Keratinocyte (primary cell): ENCODE data around the gene POLH. TPM values are rescaled to one million over a fixed set of nuclear protein-coding genes. Genes with fewer than 3 reads are reported as not detected.

ENCODE experiments used
- DNase-seq: peaks from one replicate; pipeline ENCODE4 v3.0.0-alpha.2; 2011; ENCODE audit warnings: low read depth, missing footprints, low spot score
- FAIRE-seq: peaks from 2 replicates; lab custom pipeline; 2011; peaks lifted over from hg19 to GRCh38; lab: Jason Lieb, UNC
- H2AFZ ChIP-seq: 2 replicates; pipeline ENCODE4 v1.6.0; 2012; ENCODE audit warnings: low read length, control low read depth, inconsistent platforms; ENCODE audit not compliant: control insufficient read depth
- H3K27ac ChIP-seq: 2 replicates; pipeline ENCODE4 v1.5.1; 2011; ENCODE audit warnings: low read length; ENCODE audit not compliant: control insufficient read depth, insufficient read depth
- H3K27me3 ChIP-seq: 3 replicates; pipeline ENCODE4 v1.6.0; 2011; ENCODE audit warnings: low read length; ENCODE audit not compliant: control insufficient read depth, insufficient read depth; ENCODE audit errors: extremely low read depth
- H3K36me3 ChIP-seq, 2 experiments: 2 replicates in 1 of 2; 3 replicates in 1 of 2; pipeline ENCODE4 v1.5.1; 2011; ENCODE audit warnings: low read length in 2 of 2, mild to moderate bottlenecking in 1 of 2; ENCODE audit not compliant: control insufficient read depth in 2 of 2, insufficient read depth in 2 of 2; ENCODE audit errors: extremely low read depth in 1 of 2
- H3K4me1 ChIP-seq: 3 replicates; pipeline ENCODE4 v1.5.1; 2011; ENCODE audit warnings: low read length; ENCODE audit not compliant: control insufficient read depth, insufficient read depth; ENCODE audit errors: extremely low read depth
- H3K4me2 ChIP-seq: 3 replicates; pipeline ENCODE4 v1.6.0; 2011; ENCODE audit warnings: low read depth, low read length; ENCODE audit not compliant: control insufficient read depth, insufficient read depth; ENCODE audit errors: extremely low read depth
- H3K4me3 ChIP-seq, 3 experiments: fragments of 200-600 bp in 1 of 3; sonication (generic) in 1 of 3; 2 replicates in 2 of 3; 3 replicates in 1 of 3; pipeline ENCODE4 v1.5.1; 2011 to 2016; ENCODE audit warnings: low read length in 3 of 3, mild to moderate bottlenecking in 3 of 3, control low read depth in 2 of 3, inconsistent platforms in 1 of 3, low read depth in 1 of 3, mixed read lengths in 1 of 3, mixed run types in 1 of 3, moderate library complexity in 1 of 3; ENCODE audit not compliant: control insufficient read depth in 2 of 3, insufficient read depth in 2 of 3; ENCODE audit errors: extremely low read depth in 1 of 3
- H3K79me2 ChIP-seq: 2 replicates; pipeline ENCODE4 v1.6.0; 2012; ENCODE audit warnings: low read length; ENCODE audit not compliant: control insufficient read depth, insufficient read depth
- H3K9ac ChIP-seq: 3 replicates; pipeline ENCODE4 v1.6.0; 2011; ENCODE audit warnings: low read length; ENCODE audit not compliant: control insufficient read depth, insufficient read depth; ENCODE audit errors: extremely low read depth
- H3K9me1 ChIP-seq: 3 replicates; pipeline ENCODE4 v1.6.0; 2011; ENCODE audit warnings: low read length; ENCODE audit not compliant: control insufficient read depth, insufficient read depth; ENCODE audit errors: extremely low read depth
- H3K9me3 ChIP-seq: 2 replicates; pipeline ENCODE4 v1.5.1; 2012; ENCODE audit warnings: low read depth, low read length; ENCODE audit not compliant: control insufficient read depth
- H4K20me1 ChIP-seq: 3 replicates; pipeline ENCODE4 v1.6.0; 2011; ENCODE audit warnings: low read length; ENCODE audit not compliant: control insufficient read depth, insufficient read depth; ENCODE audit errors: extremely low read depth
- CTCF ChIP-seq, 3 experiments: IDR thresholded peaks in 1 of 3; conservative IDR thresholded peaks in 1 of 3; optimal IDR thresholded peaks in 1 of 3; 2 replicates in 2 of 3; 3 replicates in 1 of 3; pipeline versions ENCODE3 to v1.5.1; 2011; ENCODE audit warnings: low read length in 3 of 3, mild to moderate bottlenecking in 3 of 3, moderate library complexity in 2 of 3, control low read depth in 1 of 3, inconsistent platforms in 1 of 3; ENCODE audit not compliant: insufficient read depth in 2 of 3; ENCODE audit errors: extremely low read depth in 1 of 3
- EZH2 ChIP-seq: IDR thresholded peaks from one replicate; pipeline ENCODE4 v1.6.1; 2012; ENCODE audit warnings: inconsistent platforms, mild to moderate bottlenecking, low read length, moderate library complexity
- dilution Hi-C: fragments of 300-500 bp; cut with MboI; formaldehyde crosslinking; loops from one replicate; pipeline ENCODE4 v1.7.0; 2020; ENCODE audit warnings: low sequenced_read_pairs; ENCODE audit not compliant: extremely low pct_ligation_motif_present
- polyA plus RNA-seq, 5 experiments: library from polyadenylated mRNA; depleted of rRNA in 3 of 5; stranded (reverse) in 3 of 5; stranded (forward) in 1 of 5; unstranded in 1 of 5; fragments of >200 nt; gene quantifications; 1 replicate in 1 of 5; 2 replicates in 3 of 5; 3 replicates in 1 of 5; pipeline versions ENCODE4 v1.2.1 to v1.2.3, GENCODE V29; 2011 to 2012; ENCODE audit warnings: missing spikeins in 2 of 5, low read depth in 1 of 5, low replicate concordance in 1 of 5

Gene POLH
- polyA plus RNA-seq, 1 donor (not counting 4 experiments of a cell fraction or from before 2014, with no cell fraction given): 29.9 TPM

- Histone ChIP-seq H3K36me3 (peaks cover 44 to 49% of the 10 kb centered on the region in 2 experiments), H3K9me3 (no peaks in the 10 kb centered on the region), H3K9me1 (no peaks in the 10 kb centered on the region), H3K4me1 (peaks cover 14% of the 10 kb centered on the region), H4K20me1 (peaks cover 2% of the 10 kb centered on the region), H3K4me3 (no peak overlapping the region), H3K79me2 (peaks cover 20% of the 10 kb centered on the region), H3K27ac (no peak overlapping the region), H3K9ac (no peak overlapping the region), H3K4me2 (no peak overlapping the region), H3K27me3 (no peaks in the 10 kb centered on the region), H2AFZ (no peak overlapping the region)
- dilution Hi-C loops: no loop called here
- TF ChIP-seq EZH2 (no peak), CTCF (optimal IDR thresholded peaks at IDR 0.05 in 1 of 3, IDR thresholded peaks at IDR 0.05 in 1 of 3, conservative IDR thresholded peaks at IDR 0.05 in 1 of 3; ENCODE audit: extremely low read depth in 1 of 3, insufficient read depth in 2 of 3, low read length in 3 of 3) (no peak)
- DNase-seq: no peak
- no peak for FAIRE-seq
These were observed 48.1 kb downstream of the POLH start for GRCh38 chr6:43623880-43624785.

- peaks cover 2% of the 10 kb centered on the region for H4K20me1 ChIP-seq
- H3K4me3 ChIP-seq: no peak overlapping the region
- H3K27ac ChIP-seq: no peak overlapping the region
- dilution Hi-C loops: no loop called here
- H3K4me1 ChIP-seq: peaks cover 14% of the 10 kb centered on the region
- peaks cover 44 to 49% of the 10 kb centered on the region in 2 experiments for H3K36me3 ChIP-seq
- no peak overlapping the region for H2AFZ ChIP-seq
- no peaks in the 10 kb centered on the region for H3K9me3 ChIP-seq
- H3K9ac ChIP-seq: no peak overlapping the region
- FAIRE-seq: no peak
- no peak for DNase-seq
- H3K27me3 ChIP-seq: no peaks in the 10 kb centered on the region
- TF ChIP-seq EZH2 (no peak), CTCF (optimal IDR thresholded peaks at IDR 0.05 in 1 of 3, IDR thresholded peaks at IDR 0.05 in 1 of 3, conservative IDR thresholded peaks at IDR 0.05 in 1 of 3; ENCODE audit: extremely low read depth in 1 of 3, insufficient read depth in 2 of 3, low read length in 3 of 3) (no peak)
- no peak overlapping the region for H3K4me2 ChIP-seq
- H3K79me2 ChIP-seq: peaks cover 20% of the 10 kb centered on the region
- H3K9me1 ChIP-seq: no peaks in the 10 kb centered on the region
These were observed 48.9 kb downstream of the POLH start for GRCh38 chr6:43624786-43625288.
